Mucosa of rectum (tissue), 2 donors: ENCODE results near the gene RAB7B.

Source experiments
- H3K27ac ChIP-seq, 2 donors: one replicate each; pipeline ENCODE4 v1.7.0; 2013; ENCODE audit warnings: inconsistent platforms in 2 of 2, low read depth in 2 of 2, low read length in 2 of 2
- H3K27me3 ChIP-seq, 2 donors: one replicate each; pipeline ENCODE4 v1.7.0; 2013; ENCODE audit warnings: low read length in 2 of 2; ENCODE audit not compliant: control insufficient read depth in 2 of 2, insufficient read depth in 2 of 2
- H3K36me3 ChIP-seq, 2 donors: one replicate each; pipeline ENCODE4 v1.7.0; 2013; ENCODE audit warnings: low read length in 2 of 2; ENCODE audit not compliant: control insufficient read depth in 2 of 2, insufficient read depth in 2 of 2
- H3K4me1 ChIP-seq, 2 donors: one replicate each; pipeline ENCODE4 v1.7.0; 2013; ENCODE audit warnings: low read length in 2 of 2, mild to moderate bottlenecking in 1 of 2; ENCODE audit not compliant: control insufficient read depth in 2 of 2, insufficient read depth in 2 of 2
- H3K4me3 ChIP-seq, 2 donors: one replicate each; pipeline ENCODE4 v1.7.0; 2013; ENCODE audit warnings: low read length in 2 of 2
- H3K9ac ChIP-seq, 2 donors: one replicate each; pipeline ENCODE4 v1.7.0; 2013; ENCODE audit warnings: low read length in 2 of 2, low read depth in 1 of 2, mild to moderate bottlenecking in 1 of 2
- H3K9me3 ChIP-seq, 2 donors: one replicate each; pipeline ENCODE4 v1.7.0; 2013; ENCODE audit warnings: low read length in 2 of 2; ENCODE audit not compliant: control insufficient read depth in 2 of 2
- donor health status: healthy.
- donor health status: Normal muscosa, but diverticular disease.

RAB7B gene

DNA sequence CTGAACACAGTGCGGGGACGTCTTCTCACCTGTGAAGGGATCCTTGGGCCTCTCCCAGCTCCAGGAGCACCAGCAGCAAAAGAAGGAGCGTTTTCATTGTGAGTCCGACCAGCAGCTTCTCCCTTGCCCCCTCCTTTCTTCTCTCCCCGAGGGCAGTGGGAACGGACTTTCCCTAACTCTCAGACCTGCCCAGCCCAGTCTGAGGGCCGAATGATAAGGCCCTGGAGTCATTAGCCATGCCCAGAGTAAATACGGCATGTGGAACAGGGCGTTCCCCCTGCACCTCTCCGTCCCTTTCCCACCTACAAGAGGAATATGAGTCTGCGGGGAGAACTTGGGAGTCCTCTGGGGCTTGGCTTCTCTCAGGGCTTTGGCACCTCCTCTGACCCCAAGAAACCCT, 20.5 kb upstream of the RAB7B start, which contains the start of gene CTSE:
TSS of gene CTSE (minus strand) at position 201 of the 400 bp plus-strand sequence. CDS start at position 97, 104 bp downstream.
- Histone ChIP-seq H3K36me3 (no peaks in the 10 kb centered on the region), H3K4me1 (peaks cover 4 to 13% of the 10 kb centered on the region in 2 donors), H3K9me3 (no peaks in the 10 kb centered on the region), H3K9ac (peak within 1 kb of the TSS in 1 of 2 donors; percentile 8), H3K27ac (no peak within 1 kb of the TSS), H3K4me3 (peak within 1 kb of the TSS in 1 of 2 donors; percentile 53), H3K27me3 (no peaks in the 10 kb centered on the region)

DNA sequence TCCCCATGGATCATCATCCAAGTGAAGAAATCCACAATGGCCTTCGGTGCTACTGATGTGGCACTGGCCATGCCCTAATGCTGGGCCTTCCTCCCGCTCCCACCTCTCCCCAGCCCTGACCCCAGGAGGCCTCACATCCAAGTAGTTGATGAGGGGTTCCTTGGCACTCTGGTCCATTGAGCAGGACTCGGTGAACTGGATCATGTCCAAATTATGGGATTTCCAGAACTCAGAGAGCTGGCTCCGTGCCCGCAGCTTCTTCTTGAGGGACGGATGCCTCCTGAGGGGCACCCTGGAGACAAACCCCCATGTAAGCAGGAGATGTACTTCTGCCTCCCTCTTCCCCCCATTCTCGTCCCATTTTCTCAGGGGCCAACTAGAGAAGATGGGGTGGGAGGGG, 19.6 kb upstream of the RAB7B start:
- H3K27ac ChIP-seq: no peak overlapping the region
- no peak overlapping the region for H3K4me3 ChIP-seq
- no peaks in the 10 kb centered on the region for H3K27me3 ChIP-seq
- peaks cover 4 to 13% of the 10 kb centered on the region in 2 donors for H3K4me1 ChIP-seq
- no peak overlapping the region for H3K9ac ChIP-seq
- H3K9me3 ChIP-seq: no peaks in the 10 kb centered on the region
- H3K36me3 ChIP-seq: no peaks in the 10 kb centered on the region

DNA sequence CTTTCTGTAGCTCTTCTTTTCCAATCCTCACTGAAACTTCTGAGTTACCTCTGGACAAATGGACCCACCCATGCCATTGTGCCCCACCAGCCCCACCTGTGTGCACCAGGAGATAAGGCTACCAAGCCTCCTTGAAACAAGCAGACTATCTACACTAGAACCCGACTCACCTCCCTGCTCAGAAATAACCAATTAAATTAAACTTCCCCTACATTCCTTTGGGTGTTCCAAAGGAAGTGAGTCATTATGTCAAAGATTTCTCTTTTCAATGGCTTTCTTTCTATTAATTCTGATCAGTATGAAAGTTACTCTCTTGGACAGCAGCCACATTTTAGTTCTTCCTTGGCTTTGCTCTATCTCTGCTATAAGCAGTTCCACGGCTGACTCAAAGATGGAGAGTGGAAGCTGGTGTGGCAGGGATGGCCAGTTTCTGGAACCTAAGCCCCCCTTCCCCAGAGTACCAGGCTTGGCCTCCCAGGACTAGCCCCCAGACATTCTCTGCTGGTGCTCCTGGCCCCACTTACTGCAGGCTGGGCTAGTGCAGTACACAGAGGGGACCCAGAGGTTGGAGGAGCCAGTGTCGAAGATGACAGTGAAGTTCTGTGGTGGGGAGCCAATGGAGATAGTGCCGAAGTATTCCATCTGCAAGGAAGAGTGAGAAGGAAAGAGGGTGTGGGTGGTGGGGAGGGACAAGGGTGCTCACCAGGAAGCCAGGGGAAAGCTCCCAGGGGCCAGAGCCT, 18.6 kb upstream of the RAB7B start:
- no peaks in the 10 kb centered on the region for H3K9me3 ChIP-seq
- no peak overlapping the region for H3K9ac ChIP-seq
- no peaks in the 10 kb centered on the region for H3K27me3 ChIP-seq
- peak overlapping the region in 1 of 2 donors; percentile 3 for H3K27ac ChIP-seq
- H3K4me1 ChIP-seq: peaks cover 4 to 13% of the 10 kb centered on the region in 2 donors
- H3K36me3 ChIP-seq: no peaks in the 10 kb centered on the region
- H3K4me3 ChIP-seq: no peak overlapping the region

DNA sequence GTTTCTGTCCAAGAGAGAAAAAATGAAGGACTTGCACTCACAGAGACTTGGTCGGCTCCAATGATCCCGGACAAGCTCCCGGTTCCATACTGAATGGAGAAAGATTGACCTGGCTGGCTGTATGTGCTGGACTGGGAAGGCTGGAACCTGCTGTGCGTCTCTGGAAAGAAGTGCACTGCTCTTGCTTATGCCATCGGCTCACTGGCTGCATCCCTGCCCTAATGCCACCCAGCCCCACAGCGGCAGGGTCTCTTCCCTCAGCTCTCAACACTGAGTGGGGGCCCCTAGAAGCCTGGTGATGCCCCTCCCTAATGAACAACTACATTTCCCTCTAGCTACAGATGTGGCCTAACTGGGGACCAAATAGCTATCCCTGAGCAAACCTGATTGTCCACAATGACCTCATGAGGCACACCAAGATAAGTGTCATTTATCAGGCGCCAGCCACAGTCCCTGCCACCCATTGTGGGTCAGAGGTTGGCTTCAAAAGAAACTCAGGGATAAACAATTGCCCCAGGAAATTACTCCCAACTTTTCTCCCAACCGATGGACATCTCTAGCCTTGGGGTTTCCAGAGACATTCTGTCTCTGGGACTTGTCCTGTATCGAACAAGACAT, 17.9 kb upstream of the RAB7B start:
- Histone ChIP-seq H3K36me3 (no peaks in the 10 kb centered on the region), H3K27ac (peak overlapping the region in 1 of 2 donors; percentile 3), H3K9me3 (no peaks in the 10 kb centered on the region), H3K4me3 (no peak overlapping the region), H3K27me3 (no peaks in the 10 kb centered on the region), H3K4me1 (peaks cover 4 to 13% of the 10 kb centered on the region in 2 donors), H3K9ac (no peak overlapping the region)

DNA sequence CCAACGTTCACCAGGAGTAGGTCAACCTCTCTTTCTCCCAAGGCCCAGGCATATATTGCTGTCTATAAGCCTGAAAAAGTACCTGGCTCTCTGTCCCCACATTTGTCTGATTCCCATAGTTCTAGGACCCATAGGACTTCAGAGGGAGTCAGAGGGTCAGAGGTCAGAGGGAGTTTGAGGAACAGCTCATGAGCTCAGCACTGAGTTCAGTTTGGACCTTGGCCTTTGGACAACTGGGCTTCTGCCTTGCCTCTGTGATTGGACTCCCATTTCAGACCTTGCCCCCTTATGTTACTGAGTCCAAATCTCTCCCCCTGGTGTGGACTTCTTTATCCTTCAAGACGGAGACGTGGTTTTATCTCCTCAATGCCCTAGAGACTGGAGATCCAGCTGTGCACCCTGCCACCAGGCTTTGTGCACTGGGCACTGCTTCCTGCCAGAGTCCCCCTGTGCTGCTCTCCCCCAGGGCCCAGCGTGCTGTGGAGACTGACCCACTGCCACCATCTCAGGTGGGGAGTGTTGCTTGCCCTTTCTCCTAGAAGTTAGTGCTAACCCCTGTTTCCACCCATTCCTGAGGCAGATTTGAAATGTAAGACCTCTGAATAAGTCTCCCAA, 17.3 kb upstream of the RAB7B start:
- no peaks in the 10 kb centered on the region for H3K36me3 ChIP-seq
- H3K27me3 ChIP-seq: no peaks in the 10 kb centered on the region
- H3K4me3 ChIP-seq: no peak overlapping the region
- peaks cover 4 to 13% of the 10 kb centered on the region in 2 donors for H3K4me1 ChIP-seq
- no peaks in the 10 kb centered on the region for H3K9me3 ChIP-seq
- H3K9ac ChIP-seq: no peak overlapping the region
- H3K27ac ChIP-seq: no peak overlapping the region

DNA sequence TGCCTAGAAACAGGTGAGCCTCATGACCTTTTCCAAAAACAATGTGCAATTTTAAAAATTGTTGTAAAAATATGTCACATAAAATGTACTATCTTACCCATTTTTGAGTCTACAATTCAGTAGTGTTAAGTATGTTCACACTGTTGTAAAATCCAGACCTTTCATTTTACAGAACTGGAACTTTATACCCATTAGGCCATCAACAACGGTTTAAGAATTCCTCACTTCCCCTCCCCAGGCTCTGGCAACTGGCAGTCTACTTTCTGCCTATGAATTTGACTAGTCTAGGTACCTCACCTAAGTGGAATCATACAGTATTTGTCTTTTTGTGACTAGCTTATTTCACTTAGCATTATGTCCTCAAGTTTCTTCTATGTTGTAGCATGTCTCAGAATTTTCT, 11.9 kb upstream of the RAB7B start:
- Histone ChIP-seq H3K36me3 (no peaks in the 10 kb centered on the region), H3K9me3 (no peaks in the 10 kb centered on the region), H3K4me3 (no peak overlapping the region), H3K4me1 (peaks cover 7 to 10% of the 10 kb centered on the region in 2 donors), H3K27me3 (no peaks in the 10 kb centered on the region), H3K9ac (no peak overlapping the region), H3K27ac (no peak overlapping the region)

DNA sequence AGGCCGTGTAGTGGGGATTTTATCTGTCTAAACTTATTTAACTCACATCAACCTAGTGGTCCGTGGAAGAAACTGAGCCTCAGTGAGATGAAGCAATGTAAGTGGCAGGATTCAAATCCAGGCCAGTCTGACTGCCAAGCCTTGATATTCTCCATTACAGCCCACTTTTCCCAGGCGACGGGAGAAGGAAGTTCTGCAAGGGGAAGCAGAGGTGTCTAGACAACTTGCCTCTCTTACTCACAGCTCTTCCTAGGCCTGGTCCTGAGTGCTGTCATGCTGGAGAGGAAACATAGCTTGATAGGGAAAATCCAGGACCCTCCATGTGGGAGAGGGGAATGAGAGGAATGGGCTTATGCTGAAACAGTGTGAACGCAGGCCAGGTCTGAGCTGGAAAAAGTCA, 11.4 kb upstream of the RAB7B start:
- no peak overlapping the region for H3K4me3 ChIP-seq
- H3K36me3 ChIP-seq: no peaks in the 10 kb centered on the region
- H3K9me3 ChIP-seq: no peaks in the 10 kb centered on the region
- H3K27ac ChIP-seq: no peak overlapping the region
- H3K9ac ChIP-seq: no peak overlapping the region
- H3K27me3 ChIP-seq: no peaks in the 10 kb centered on the region
- peaks cover 7 to 10% of the 10 kb centered on the region in 2 donors for H3K4me1 ChIP-seq

DNA sequence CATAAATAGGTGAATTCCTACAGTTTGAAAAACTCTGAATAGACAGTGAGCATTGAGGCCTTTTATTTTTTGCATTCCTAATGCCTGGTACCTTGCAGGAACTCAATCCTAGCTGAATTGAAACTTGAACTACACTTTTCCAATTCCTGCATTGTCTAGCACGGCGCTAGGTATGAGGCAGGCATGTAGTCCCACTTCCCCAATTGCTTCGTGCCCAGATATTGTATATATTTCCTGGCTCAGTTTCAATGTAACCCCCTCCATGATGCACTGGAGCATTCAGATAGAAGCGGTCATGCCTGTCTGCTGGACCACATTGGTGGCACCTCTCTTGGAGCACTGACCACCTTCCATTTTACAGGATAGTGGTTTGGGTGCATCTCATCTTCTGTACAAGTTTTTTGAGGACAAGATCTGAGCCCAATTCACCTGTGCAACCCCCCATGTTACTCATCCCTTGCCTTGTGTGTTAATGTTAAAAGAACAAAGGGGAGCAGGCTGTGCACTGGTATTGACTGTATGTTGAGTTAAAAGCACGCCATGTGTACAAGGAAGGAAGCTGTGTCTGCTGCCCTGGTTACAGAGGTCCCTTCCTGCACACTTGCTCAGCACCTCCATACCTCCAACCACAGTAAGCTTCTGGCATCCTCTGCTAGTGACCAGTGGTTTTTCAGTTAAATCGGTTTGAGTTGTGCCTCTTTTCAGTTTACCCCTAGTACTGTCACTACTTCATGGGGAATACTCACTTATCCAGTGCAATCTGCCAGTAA, 10.0 kb upstream of the RAB7B start:
- Histone ChIP-seq H3K4me3 (no peak overlapping the region), H3K27me3 (no peaks in the 10 kb centered on the region), H3K9me3 (no peaks in the 10 kb centered on the region), H3K36me3 (no peaks in the 10 kb centered on the region), H3K9ac (no peak overlapping the region), H3K27ac (no peak overlapping the region), H3K4me1 (peaks cover 7 to 10% of the 10 kb centered on the region in 2 donors)

GRCh38 chr1:206012086-206012859, 9.1 kb upstream of the RAB7B start:
- no peaks in the 10 kb centered on the region for H3K27me3 ChIP-seq
- peaks cover 7 to 10% of the 10 kb centered on the region in 2 donors for H3K4me1 ChIP-seq
- no peak overlapping the region for H3K9ac ChIP-seq
- peak overlapping the region; percentile 53 to 69 for H3K27ac ChIP-seq
- H3K4me3 ChIP-seq: peak overlapping the region in 1 of 2 donors; percentile 55
- H3K36me3 ChIP-seq: no peaks in the 10 kb centered on the region
- H3K9me3 ChIP-seq: no peaks in the 10 kb centered on the region
